Measurements from ENCODE around the gene SLC22A31.

The SLC22A31 gene

DNA sequence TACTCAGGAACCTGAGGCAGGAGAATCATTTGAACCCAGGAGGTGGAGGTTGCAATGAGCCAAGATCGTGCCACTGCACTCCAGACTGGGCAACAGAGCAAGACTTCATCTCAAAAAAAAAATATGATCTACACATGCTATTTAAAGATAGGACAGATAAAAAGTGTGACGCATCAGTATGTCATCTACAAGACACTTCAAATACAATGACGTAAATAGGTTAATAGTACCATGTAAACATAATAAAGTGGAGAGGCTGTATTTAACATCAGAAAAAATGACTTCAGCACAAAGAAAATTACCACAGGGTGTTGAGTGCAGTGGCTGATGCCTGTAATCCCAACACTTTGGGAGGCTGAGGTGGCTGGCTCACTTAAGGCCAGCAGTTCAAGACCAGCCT lies 37.4 kb upstream of the SLC22A31 start:
- Histone ChIP-seq H3K27ac (ENCODE audit: low read length) (no peak overlapping the region), H3K36me3 (ENCODE audit: control insufficient read depth in 1 of 2, insufficient read depth in 2 of 2, low read length in 2 of 2) (peaks cover 8 to 18% of the 10 kb centered on the region in 2 donors), H3K27me3 (ENCODE audit: low read depth, low read length) (no peaks in the 10 kb centered on the region), H3K9me3 (ENCODE audit: control insufficient read depth in 1 of 2, low read length in 2 of 2) (no peaks in the 10 kb centered on the region), H3K4me1 (ENCODE audit: control insufficient read depth in 1 of 2, insufficient read depth in 2 of 2, low read length in 2 of 2) (peaks cover 0 to 3% of the 10 kb centered on the region in 2 donors), H3K4me3 (ENCODE audit: low read depth in 1 of 2, low read length in 2 of 2) (no peak overlapping the region)

- H3K4me3 ChIP-seq (ENCODE audit: low read depth in 1 of 2, low read length in 2 of 2): no peak overlapping the region
- H3K36me3 ChIP-seq (ENCODE audit: control insufficient read depth in 1 of 2, insufficient read depth in 2 of 2, low read length in 2 of 2): peaks cover 26 to 44% of the 10 kb centered on the region in 2 donors
- H3K4me1 ChIP-seq (ENCODE audit: control insufficient read depth in 1 of 2, insufficient read depth in 2 of 2, low read length in 2 of 2): no peaks in the 10 kb centered on the region
- H3K27ac ChIP-seq (ENCODE audit: low read length): no peak overlapping the region
- H3K9me3 ChIP-seq (ENCODE audit: control insufficient read depth in 1 of 2, low read length in 2 of 2): no peaks in the 10 kb centered on the region
- H3K27me3 ChIP-seq (ENCODE audit: low read depth, low read length): no peaks in the 10 kb centered on the region
Observed at GRCh38 chr16:89233678-89234490, 33.5 kb upstream of the SLC22A31 start.

DNA sequence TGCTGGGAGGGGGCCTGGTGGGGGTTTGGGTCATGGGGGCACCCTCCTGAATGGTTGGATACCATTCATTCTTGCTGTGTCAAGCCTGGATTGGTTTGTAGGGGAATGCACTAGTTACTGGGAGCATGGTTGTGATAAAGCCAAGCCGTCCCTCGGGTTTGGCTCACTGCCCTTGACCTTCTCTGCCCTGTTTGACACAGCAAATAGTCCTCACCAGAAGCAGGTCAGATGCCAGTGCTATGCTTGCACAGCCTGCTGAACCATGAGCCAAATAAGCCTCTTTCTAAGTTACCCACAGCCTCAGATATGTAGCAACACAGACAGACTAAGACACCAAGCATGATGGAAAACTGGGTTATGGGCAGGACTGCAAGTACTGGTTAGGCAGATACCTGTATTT lies 31.8 kb upstream of the SLC22A31 start:
- Histone ChIP-seq H3K36me3 (ENCODE audit: control insufficient read depth in 1 of 2, insufficient read depth in 2 of 2, low read length in 2 of 2) (peaks cover 41 to 62% of the 10 kb centered on the region in 2 donors), H3K27ac (ENCODE audit: low read length) (no peak overlapping the region), H3K4me1 (ENCODE audit: control insufficient read depth in 1 of 2, insufficient read depth in 2 of 2, low read length in 2 of 2) (no peaks in the 10 kb centered on the region), H3K27me3 (ENCODE audit: low read depth, low read length) (no peaks in the 10 kb centered on the region), H3K4me3 (ENCODE audit: low read depth in 1 of 2, low read length in 2 of 2) (no peak overlapping the region), H3K9me3 (ENCODE audit: control insufficient read depth in 1 of 2, low read length in 2 of 2) (peaks cover 0 to 4% of the 10 kb centered on the region in 2 donors)

DNA sequence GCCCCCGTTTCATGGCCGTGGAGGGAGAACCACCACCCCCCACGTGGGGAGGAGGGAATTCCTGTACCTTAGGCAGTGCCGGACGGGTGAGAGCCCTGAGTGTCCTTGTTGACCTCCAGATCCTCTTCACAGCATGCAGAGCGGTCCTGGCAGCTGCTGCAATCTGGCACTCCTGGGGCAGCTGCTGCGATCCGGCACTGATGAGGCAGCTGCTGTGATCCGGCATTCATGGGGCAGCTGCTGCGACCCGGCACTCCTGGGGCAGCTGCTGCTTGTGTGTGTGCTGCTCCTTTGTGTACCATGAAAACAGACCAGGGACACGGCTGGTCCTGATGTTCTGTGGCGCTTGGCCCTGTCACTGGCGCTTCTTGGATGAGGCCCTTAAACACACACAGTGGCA lies 29.9 kb upstream of the SLC22A31 start:
- peaks cover 55 to 79% of the 10 kb centered on the region in 2 donors for H3K36me3 ChIP-seq (ENCODE audit: control insufficient read depth in 1 of 2, insufficient read depth in 2 of 2, low read length in 2 of 2)
- no peaks in the 10 kb centered on the region for H3K27me3 ChIP-seq (ENCODE audit: low read depth, low read length)
- H3K4me1 ChIP-seq (ENCODE audit: control insufficient read depth in 1 of 2, insufficient read depth in 2 of 2, low read length in 2 of 2): no peaks in the 10 kb centered on the region
- peaks cover 0 to 4% of the 10 kb centered on the region in 2 donors for H3K9me3 ChIP-seq (ENCODE audit: control insufficient read depth in 1 of 2, low read length in 2 of 2)
- no peak overlapping the region for H3K27ac ChIP-seq (ENCODE audit: low read length)
- H3K4me3 ChIP-seq (ENCODE audit: low read depth in 1 of 2, low read length in 2 of 2): no peak overlapping the region

- Histone ChIP-seq H3K27me3 (ENCODE audit: low read depth, low read length) (no peaks in the 10 kb centered on the region), H3K4me1 (ENCODE audit: control insufficient read depth in 1 of 2, insufficient read depth in 2 of 2, low read length in 2 of 2) (no peaks in the 10 kb centered on the region)
Observed at GRCh38 chr16:89224665-89225064, 24.3 kb upstream of the SLC22A31 start.

DNA sequence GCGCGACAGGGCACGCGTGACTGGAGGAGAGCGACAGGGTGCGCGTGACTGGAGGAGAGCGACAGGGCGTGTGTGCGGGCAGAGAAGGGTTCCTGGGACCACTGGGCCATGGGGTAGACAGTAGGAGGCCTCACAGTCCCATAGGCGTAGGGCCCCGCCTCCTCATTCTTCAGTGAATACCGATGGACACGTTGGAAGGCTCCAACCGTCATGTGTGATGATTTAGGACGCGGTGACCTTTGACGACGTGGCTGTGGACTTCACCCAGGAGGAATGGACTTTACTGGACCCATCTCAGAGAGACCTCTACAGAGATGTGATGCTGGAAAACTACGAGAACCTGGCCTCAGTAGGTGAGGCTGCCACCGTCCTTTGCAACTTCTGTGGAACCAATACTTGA lies 22.6 kb upstream of the SLC22A31 start:
- Histone ChIP-seq H3K4me3 (ENCODE audit: low read depth in 1 of 2, low read length in 2 of 2) (no peak overlapping the region), H3K27me3 (ENCODE audit: low read depth, low read length) (no peaks in the 10 kb centered on the region), H3K4me1 (ENCODE audit: control insufficient read depth in 1 of 2, insufficient read depth in 2 of 2, low read length in 2 of 2) (peaks cover 0 to 7% of the 10 kb centered on the region in 2 donors), H3K9me3 (ENCODE audit: control insufficient read depth in 1 of 2, low read length in 2 of 2) (peaks cover 0 to 4% of the 10 kb centered on the region in 2 donors), H3K36me3 (ENCODE audit: control insufficient read depth in 1 of 2, insufficient read depth in 2 of 2, low read length in 2 of 2) (peaks cover 46 to 72% of the 10 kb centered on the region in 2 donors), H3K27ac (ENCODE audit: low read length) (no peak overlapping the region)

More at GRCh38 chr16:89224665-89225064, 24.3 kb upstream of the SLC22A31 start:
- Histone ChIP-seq H3K36me3 (ENCODE audit: control insufficient read depth in 1 of 2, insufficient read depth in 2 of 2, low read length in 2 of 2) (peaks cover 49 to 86% of the 10 kb centered on the region in 2 donors), H3K4me3 (ENCODE audit: low read depth in 1 of 2, low read length in 2 of 2) (no peak overlapping the region), H3K9me3 (ENCODE audit: control insufficient read depth in 1 of 2, low read length in 2 of 2) (peaks cover 0 to 4% of the 10 kb centered on the region in 2 donors), H3K27ac (ENCODE audit: low read length) (no peak overlapping the region)

- Histone ChIP-seq H3K9me3 (ENCODE audit: control insufficient read depth in 1 of 2, low read length in 2 of 2) (no peaks in the 10 kb centered on the region), H3K36me3 (ENCODE audit: control insufficient read depth in 1 of 2, insufficient read depth in 2 of 2, low read length in 2 of 2) (peaks cover 32 to 59% of the 10 kb centered on the region in 2 donors), H3K4me3 (ENCODE audit: low read depth in 1 of 2, low read length in 2 of 2) (no peak overlapping the region)
Observed at GRCh38 chr16:89221604-89222003, 21.3 kb upstream of the SLC22A31 start.

DNA sequence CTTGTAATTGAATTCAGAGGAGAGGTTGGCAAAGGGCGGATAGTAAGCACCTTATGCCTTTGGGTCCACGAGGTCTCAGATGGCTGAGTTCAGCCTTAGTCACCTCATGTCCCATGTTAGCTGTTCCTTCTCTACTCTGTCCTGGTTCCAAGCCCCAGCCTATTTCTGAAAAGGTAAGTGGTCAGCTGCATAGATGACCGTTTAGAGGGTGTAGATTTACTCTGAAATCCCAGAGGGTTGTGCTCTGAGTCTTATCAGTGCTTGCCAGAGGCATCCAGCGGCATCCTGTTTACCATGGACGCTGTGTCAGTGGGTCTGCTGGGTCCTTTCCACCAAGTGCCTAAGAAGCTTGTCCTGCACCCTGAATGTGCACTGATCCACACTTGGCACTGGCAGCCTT lies 19.0 kb upstream of the SLC22A31 start:
- peaks cover 23 to 42% of the 10 kb centered on the region in 2 donors for H3K36me3 ChIP-seq (ENCODE audit: control insufficient read depth in 1 of 2, insufficient read depth in 2 of 2, low read length in 2 of 2)
- peaks cover 0 to 14% of the 10 kb centered on the region in 2 donors for H3K4me1 ChIP-seq (ENCODE audit: control insufficient read depth in 1 of 2, insufficient read depth in 2 of 2, low read length in 2 of 2)
- H3K4me3 ChIP-seq (ENCODE audit: low read depth in 1 of 2, low read length in 2 of 2): no peak overlapping the region
- H3K27me3 ChIP-seq (ENCODE audit: low read depth, low read length): no peaks in the 10 kb centered on the region
- no peak overlapping the region for H3K27ac ChIP-seq (ENCODE audit: low read length)
- H3K9me3 ChIP-seq (ENCODE audit: control insufficient read depth in 1 of 2, low read length in 2 of 2): no peaks in the 10 kb centered on the region

More at GRCh38 chr16:89221604-89222003, 21.3 kb upstream of the SLC22A31 start:
- H3K27me3 ChIP-seq (ENCODE audit: low read depth, low read length): no peaks in the 10 kb centered on the region
- no peak overlapping the region for H3K27ac ChIP-seq (ENCODE audit: low read length)
- peaks cover 0 to 7% of the 10 kb centered on the region in 2 donors for H3K4me1 ChIP-seq (ENCODE audit: control insufficient read depth in 1 of 2, insufficient read depth in 2 of 2, low read length in 2 of 2)

- peaks cover 0 to 14% of the 10 kb centered on the region in 2 donors for H3K4me1 ChIP-seq (ENCODE audit: control insufficient read depth in 1 of 2, insufficient read depth in 2 of 2, low read length in 2 of 2)
- peak within 1 kb of the TSS; percentile 90 to 97 for H3K4me3 ChIP-seq (ENCODE audit: low read depth in 1 of 2, low read length in 2 of 2)
- no peaks in the 10 kb centered on the region for H3K9me3 ChIP-seq (ENCODE audit: control insufficient read depth in 1 of 2, low read length in 2 of 2)
- peaks cover 13 to 26% of the 10 kb centered on the region in 2 donors for H3K36me3 ChIP-seq (ENCODE audit: control insufficient read depth in 1 of 2, insufficient read depth in 2 of 2, low read length in 2 of 2)
- peak within 1 kb of the TSS; percentile 95 for H3K27ac ChIP-seq (ENCODE audit: low read length)
- no peaks in the 10 kb centered on the region for H3K27me3 ChIP-seq (ENCODE audit: low read depth, low read length)
Observed at GRCh38 chr16:89217388-89218191, 17.3 kb upstream of the SLC22A31 start, which contains the start of gene ZNF778. Gene ZNF778 (plus strand): TSS chr16:89217703. CDS start chr16:89221128, 3,425 bp downstream.

GRCh38 chr16:89217138-89217387 lies 16.7 kb upstream of the SLC22A31 start:
- peak overlapping the region; percentile 90 to 97 for H3K4me3 ChIP-seq (ENCODE audit: low read depth in 1 of 2, low read length in 2 of 2)
- H3K9me3 ChIP-seq (ENCODE audit: control insufficient read depth in 1 of 2, low read length in 2 of 2): no peaks in the 10 kb centered on the region
- no peaks in the 10 kb centered on the region for H3K27me3 ChIP-seq (ENCODE audit: low read depth, low read length)
- peaks cover 0 to 14% of the 10 kb centered on the region in 2 donors for H3K4me1 ChIP-seq (ENCODE audit: control insufficient read depth in 1 of 2, insufficient read depth in 2 of 2, low read length in 2 of 2)
- peaks cover 13 to 21% of the 10 kb centered on the region in 2 donors for H3K36me3 ChIP-seq (ENCODE audit: control insufficient read depth in 1 of 2, insufficient read depth in 2 of 2, low read length in 2 of 2)
- H3K27ac ChIP-seq (ENCODE audit: low read length): peak overlapping the region; percentile 95

All from muscle layer of duodenum (tissue), 2 donors.